GM18519 (cell line): ENCODE results near the gene ITGA1.
A peak's percentile ranks its signal among the peaks of the same experiment; 100 is the strongest.
"Not testable (repeated sequence)": the region's sequence is repeated elsewhere in the genome, so short reads cannot be mapped to it uniquely, and the experiment has no call there.

Experiments
- ATAC-seq: cut with Tn5 transposase; IDR thresholded peaks from one replicate; pipeline ENCODE4 v1.9.1; 2021; ENCODE audit warnings: mild to moderate bottlenecking, moderate library complexity; ENCODE audit not compliant: unreplicated experiment, low FRiP score

ITGA1 gene

DNA sequence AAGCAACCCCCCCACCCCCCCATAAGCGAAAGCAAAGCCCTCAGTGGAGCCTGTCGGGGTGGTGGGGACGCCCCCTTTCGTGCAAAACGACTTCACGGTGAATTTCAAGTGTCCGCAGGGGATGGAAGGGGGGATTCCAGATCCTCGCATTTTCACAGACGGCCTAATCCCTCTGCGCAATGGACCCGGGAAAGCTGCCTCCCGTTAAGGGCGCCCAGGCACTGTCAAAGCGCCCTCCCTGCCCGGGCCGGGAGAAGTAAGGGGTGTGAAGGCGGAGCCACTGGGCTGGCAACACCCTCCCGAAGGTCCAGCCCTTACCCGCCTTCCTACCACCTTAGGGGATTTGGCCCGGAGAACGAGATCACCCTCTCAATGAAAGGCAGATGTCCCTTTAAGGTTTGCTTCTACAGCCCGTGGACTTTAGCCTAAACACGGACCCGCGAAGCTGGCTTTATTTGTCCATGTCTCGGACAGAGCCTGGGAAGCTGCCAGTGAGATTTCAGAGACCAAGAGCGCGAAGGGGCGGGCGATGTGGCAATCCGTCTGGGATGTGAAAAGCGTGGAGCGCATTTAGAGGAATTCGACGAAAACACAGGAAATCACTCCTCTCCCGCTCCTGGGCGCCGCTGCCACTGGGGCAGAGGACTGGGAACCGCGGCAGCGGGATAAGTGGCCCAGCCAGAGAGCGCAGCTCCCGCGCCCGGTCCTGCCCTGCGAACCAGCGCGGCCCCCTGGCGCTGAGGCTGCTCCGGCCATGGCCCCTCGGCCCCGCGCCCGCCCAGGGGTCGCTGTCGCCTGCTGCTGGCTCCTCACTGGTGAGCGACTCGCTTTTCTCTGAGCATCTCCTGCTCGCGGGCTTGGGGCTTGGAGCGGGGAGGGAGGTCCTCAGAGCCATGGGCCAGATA lies at the start of gene ITGA1, which contains the start of gene PELO:
Gene ITGA1 (plus strand): TSS at position 317 of the 905 bp plus-strand sequence. CDS start 438 bp downstream, at position 755.
Gene PELO (plus strand): TSS at position 317 of the 905 bp plus-strand sequence. CDS start 12,479 bp downstream, outside the sequence.
- no peak for ATAC-seq

DNA sequence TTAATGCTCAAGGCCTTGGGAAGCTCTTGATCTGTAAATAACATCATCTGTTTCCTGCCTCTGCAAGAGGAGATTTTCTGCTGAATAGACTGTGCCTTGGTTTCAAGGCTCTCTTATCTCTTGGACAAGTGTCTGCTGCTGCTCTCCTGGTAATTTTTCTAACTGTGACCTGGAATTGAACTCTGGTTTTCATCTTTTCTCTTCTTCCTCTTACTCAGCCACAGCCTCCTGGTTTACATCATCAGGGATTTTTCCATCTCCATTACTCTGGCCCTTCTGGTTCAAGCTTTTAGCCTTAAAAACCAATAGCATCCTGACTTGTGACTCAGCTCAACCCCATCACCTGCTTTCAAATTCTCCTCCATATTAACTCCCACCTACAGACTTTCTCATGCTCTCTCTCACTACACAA lies 49.6 kb upstream of the ITGA1 start:
- ATAC-seq, result no peak

DNA sequence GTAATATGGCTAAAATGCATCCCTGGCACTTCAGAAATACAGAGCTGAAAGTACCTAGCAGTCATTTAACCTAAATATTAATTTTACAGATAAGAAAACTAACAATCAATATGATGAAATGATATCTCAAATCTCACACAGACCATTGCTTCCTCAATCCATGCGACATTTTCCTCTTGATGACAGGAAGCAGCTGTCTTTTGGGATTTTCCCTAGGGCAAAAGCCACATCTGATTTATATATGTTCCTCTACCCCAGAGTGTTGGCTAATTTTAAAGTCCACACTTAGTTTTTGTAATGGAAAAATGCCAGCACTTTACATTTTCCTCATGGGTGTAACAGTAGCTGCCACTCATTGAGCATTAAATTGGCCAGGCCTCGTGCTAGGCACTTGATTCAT lies 47.7 kb upstream of the ITGA1 start:
- no peak for ATAC-seq

DNA sequence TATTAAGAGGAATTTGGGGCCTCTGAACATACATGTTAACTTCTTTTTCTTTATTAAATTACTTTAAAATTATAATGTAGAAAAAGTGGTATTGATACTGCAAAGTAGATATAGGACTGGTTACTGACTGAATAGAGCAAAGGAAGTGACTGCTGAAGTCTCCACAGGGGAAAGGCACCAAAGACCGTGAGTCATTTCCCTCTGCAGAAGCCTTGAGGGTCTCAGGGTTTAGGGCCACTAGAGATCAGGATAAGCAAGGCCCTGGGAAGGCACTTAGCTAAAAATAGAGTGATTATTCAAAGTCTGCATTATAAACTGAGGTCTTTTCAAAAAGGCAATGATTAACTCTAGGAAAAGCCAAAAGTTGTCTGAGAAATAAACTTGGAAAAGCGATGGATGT lies 44.7 kb upstream of the ITGA1 start:
- no peak for ATAC-seq

DNA sequence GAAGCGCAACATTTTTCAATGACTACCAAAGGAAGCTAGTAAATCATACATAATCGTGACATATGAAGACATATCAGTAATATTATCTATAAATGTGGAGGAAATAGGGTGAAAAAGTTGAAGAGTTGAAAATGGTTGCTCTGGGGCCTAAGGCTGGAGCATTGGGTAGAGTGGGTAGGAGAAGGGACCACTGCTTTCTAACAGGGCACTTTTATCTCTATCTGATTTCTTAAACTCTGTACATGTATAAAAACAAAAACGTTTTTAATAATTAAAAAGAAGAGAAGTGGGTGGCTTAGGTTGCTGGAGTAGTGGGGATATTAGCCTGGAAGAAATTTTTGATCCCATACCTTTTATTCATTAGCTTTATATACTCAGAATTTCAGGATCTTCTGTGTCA lies 44.2 kb upstream of the ITGA1 start:
- no peak for ATAC-seq

DNA sequence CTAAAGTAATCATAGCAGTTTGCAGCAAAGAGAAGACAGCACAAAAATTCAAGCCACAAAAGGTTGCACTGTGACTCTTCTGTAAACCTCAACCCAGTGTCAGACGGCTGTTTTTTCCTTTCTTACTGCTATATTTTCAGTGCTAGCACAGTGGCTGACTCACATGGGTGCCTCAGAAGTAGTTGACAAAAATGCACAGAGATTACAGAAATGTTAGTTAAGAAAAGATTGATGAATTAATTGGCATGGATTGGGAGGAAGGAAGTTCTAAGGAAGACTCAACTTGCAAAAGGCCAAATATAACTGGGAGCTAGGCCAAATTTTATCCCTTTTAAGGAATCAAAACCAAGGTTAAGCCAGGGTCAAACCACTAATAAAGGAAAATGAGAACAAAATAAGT lies 43.7 kb upstream of the ITGA1 start:
- ATAC-seq, result no peak

DNA sequence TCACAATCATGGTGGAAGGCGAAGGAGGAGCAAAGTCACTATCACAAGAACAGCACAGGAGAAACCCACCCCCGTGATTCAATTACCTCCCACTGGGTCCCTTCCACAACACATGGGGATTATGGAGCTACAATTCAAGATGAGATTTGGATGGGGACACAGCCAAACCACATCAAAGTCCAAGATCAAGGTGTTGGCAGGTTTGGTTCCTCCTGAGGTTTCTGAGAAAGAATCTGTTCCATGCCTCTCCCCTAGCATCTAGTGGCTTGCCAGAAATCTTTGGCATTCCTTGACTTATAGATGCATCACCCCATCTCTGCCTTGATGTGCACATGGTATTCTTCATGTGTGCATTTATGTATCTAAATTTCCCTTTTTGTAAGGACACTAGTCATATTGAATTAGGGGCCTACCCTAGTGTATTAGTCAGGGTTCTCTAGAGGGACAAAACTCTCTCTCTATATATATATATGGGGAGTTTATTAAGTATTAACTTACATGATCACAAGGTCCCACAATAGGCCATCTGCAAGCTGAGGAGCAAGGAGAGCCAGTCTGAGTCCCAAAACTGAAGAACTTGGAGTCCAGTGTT lies 42.8 kb upstream of the ITGA1 start:
- ATAC-seq, result not testable (repeated sequence)

DNA sequence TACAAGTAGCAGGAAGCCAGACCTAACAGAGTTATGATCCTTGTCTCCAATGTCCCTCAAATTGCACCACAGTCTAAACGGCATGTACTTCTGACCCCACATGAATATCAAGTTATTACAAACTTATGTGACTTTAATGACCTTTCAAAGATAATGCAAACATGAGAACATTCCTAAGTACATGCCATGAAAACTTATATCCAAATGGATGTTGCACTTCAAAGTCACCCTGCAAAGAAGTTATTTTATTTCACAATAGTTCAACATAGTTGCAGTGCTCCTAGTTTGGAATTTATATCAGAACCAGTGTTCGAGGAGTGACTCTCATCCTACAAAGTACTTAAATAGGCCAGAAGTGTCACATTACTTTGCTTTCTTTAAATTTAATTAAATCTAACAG lies 41.2 kb upstream of the ITGA1 start:
- no peak for ATAC-seq

DNA sequence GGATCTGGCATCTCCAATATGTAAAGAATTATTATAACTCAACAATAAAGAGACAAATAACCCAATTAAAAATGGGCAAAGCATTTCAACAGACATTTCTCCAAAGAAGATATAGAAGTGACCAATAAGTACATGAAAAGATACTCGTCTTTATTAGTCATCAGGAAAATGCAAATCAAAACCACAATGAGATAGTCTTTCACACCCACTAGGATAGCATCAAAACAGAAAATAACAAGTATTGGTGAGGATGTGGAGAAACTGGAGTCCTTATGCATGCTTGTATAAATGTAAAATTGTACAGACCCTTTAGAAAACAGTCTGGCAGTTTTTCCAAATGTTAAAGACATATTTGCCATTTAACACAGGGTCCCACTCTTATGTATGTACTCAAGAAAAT lies 39.1 kb upstream of the ITGA1 start:
- ATAC-seq, result no peak

DNA sequence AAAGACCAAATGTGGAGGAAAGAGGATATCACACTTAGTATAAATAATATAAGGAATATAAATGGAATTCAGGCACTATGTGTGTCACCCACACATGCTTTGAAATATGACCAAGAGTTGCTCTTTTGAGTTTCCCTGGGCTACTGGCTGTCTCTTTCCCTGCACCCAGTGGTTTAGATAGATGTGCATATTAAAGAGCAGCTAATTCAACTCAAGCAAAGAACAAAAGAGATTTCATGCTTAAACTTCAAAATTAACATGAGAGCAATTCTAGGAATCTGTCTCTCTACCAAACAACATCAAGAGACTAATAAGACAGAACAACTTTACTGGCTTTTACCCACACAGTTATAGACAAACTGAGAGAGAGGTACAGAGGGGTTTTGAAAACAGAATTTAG lies 38.0 kb upstream of the ITGA1 start:
- ATAC-seq, result no peak

DNA sequence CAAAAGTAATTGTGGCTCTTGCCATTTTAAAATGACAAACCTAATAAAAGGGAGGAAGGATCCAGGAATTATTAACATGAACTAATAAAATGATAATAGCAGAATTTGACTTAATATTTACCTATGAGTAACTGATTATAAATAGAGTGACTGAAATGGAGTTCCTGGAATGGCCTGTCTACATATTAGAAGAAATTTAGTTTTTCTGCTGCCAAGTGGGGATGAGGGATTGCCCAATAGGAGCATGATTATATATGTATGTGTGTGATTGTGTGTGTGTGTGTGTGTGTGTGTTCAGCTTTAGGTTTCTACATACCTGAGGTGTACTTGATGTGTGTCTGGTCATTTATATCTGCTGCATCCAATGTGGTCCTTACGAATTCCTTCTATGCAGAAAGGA lies 36.6 kb upstream of the ITGA1 start:
- ATAC-seq, result no peak

DNA sequence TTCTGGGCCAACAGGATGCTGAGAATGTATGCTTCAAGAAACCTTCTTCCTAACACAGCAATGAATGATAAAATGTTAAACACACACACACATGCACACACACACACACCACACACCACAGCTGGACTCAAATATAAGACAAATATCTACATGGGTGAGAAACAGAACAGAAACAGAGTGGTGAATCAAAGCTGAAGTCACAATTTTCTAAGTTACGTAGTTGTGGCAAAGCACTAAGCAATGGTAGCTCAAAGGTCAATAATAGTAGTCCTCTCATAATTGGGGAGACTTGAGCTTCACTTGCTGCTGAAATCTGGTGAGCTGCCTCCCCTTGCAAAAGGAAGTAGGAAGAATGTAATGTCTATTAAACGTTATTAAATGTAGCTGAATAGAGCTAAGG lies 33.7 kb upstream of the ITGA1 start:
- no peak for ATAC-seq

DNA sequence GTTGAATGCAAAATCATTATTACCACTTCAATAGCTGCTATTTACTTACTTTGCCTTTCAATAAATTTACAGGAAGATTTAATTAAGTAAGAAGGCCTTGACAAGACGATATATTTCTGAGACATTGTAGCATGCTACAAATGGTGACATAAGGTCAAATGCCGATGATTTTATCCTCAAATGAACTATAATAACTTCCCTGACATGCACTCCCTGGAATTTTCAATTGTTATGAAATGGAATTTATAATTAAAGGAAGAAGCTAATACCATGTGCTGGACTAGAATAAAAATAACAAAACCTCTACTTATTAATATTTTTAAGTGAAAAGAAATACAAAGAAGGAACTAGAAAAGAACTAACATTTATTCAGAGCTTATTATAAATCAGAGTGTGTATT lies 30.2 kb upstream of the ITGA1 start:
- ATAC-seq, result no peak

DNA sequence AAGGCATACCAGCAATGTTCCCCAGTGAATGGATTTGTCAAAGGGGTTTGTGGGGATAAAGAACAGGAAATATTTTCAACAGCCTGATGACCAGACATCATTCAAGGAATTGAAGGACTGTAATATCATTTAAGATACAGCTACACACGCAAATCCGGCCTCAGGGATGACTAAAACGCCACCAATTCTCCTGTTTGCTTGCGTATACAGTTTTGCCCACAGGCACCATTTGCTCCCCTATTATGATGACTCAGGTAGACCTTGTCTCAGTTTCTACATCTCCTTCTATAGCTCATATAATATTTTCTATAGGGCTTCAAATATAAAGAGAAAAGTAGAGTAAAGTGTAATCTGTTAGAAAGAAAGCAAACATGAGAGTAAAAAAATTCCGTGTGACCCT lies 29.7 kb upstream of the ITGA1 start:
- ATAC-seq, result no peak

DNA sequence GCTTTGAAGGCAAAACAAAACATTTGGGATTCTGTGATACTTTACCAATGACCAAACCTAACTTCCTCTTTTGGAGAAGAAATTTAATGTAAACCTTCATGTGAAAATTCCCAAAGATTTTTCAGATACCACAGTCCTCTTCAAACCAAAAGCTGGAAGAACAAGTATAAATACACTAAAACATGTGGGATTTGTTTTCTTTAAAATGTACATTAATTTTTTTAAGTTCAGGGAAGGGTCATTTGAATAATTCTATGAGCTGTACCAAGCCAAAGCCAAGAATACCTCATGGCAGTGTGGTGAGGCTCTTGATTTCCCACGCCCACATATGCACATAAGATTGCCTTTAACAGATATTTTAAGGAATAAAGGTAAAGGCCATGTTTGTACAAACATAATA lies 28.4 kb upstream of the ITGA1 start:
- no peak for ATAC-seq

DNA sequence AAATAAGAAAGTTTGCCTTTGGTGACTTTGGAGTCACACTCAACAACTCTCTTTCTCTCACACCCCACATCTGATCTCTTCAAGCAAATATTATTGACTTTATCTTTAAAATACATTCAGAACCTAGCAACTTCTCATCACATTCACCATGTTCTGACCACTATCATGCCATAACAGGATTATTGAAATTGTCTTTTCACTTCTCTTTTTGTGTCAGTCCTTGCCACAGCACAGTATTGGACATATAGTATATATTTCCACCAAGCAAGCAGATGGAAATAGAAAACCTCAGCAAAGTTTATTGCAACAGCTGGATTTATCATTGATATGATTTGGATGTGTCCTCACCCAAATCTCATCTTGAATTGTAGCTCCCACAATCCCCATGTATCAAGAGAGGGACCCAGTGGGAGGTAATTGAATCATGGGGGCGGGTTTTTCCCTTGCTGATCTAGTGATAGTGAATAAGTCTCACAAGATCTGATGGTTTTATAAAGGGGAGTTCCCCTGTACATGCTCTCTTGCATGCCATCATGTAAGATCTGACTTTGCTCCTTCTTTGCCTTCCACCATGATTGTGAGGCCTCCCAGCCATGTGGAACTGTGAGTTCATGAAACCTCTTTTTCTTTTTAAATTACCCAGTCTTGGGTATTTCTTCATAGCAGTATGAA lies 26.9 kb upstream of the ITGA1 start:
- ATAC-seq, result peak; percentile 58

DNA sequence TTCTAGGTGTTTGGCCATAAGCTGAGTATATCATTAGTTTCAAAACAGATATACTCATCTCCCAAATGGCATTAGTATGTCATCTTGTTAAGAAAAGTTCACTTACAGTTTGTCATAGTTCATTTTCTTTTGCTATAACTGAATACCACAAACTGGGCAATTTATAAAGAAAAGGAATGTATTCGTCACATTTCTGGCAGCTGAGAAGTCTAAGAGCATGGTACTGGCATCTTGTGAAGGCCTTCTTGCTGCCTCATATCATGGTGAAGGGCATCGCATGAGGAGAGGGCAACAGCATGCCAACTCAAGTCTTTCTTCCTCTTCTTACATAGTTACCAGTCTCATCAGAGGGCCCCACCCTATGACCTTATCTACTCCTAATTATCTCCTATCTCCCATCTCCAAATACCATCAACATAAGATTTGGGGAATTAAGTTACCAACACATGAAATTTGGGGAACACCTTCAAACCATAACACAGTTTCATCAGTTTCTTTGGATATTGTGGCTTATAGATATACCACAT lies 20.4 kb upstream of the ITGA1 start:
- ATAC-seq, result no peak

DNA sequence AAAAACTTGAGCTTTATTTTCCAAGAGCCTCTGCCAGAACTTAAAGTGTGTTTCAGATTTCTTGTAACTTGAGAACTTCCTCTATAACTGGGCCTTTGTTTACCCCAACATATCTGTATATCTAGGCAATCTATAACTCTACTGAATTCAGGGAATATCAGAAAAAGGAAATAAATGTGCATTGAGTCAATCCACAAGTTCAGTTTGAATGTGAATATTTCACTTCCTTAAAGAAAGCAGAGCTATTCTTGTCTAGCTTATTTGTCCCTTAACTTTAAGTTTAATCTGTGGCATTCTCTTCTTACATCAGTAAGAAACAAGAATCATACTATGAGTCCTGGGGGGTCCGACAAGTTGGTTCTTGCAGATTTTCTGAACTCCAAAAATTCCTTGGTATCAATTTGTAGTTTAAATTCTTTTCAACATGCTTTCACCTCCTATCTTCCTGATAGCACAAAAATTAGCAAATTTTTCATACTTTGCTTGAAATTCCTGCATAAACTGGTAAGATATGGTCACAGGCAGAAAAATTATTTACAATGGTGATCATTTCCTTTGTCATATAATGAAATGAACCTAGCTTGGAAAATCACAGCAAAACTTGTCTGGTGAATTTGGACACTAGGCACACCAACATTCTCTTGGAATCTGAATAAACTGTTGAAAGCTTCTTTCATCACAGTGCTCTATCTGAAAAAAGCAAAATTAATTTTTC lies 19.8 kb upstream of the ITGA1 start:
- no peak for ATAC-seq

DNA sequence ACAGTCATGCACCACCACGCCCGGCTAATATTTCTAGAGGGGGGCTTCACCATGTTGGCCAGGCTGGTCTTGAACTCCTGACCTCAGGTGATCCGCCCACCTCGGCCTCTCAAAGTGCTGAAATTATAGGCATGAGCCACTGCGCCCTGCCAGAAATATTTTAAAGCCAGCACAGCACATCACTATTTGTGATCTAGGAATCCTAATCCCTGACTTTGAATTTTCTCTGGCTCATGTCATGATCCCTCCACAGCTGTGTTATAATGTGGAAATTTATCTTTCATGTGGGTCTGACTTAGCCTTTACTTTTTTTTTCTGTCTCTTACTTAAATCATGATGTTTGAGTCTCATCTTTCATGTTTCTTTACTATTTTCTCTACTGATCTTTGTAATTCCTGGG lies 18.7 kb upstream of the ITGA1 start:
- ATAC-seq, result no peak

DNA sequence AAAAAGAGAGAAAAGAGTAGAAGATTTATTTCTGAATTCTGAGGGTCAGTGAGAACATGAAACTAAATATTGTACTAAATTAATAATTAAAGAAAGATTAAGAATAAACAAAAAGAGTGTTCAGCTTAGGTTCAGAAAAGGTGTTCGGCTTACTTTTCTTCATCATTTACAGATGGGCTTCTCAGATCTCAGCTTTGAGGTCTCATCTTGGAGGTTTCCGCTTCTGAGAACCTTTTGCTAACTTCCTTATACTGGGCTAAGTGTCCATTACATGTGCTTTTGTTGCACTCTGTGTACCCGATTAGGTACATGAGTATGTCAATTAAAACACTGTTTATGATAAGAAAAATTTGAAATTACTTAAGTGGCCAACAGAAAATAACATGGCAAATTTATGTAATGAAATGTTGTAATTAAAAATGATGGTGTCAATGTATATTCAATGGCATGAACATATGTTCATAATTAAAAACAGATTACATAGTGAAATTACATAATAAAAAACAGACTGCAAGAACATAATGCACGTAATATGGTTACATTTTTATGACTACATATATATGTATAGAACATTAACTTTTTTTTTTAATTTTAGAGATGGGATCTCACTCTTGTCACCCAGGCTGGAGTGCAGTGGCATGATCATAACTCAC lies 17.3 kb upstream of the ITGA1 start:
- no peak for ATAC-seq
